ENCODE data around the gene NOP16.

Gene NOP16

DNA sequence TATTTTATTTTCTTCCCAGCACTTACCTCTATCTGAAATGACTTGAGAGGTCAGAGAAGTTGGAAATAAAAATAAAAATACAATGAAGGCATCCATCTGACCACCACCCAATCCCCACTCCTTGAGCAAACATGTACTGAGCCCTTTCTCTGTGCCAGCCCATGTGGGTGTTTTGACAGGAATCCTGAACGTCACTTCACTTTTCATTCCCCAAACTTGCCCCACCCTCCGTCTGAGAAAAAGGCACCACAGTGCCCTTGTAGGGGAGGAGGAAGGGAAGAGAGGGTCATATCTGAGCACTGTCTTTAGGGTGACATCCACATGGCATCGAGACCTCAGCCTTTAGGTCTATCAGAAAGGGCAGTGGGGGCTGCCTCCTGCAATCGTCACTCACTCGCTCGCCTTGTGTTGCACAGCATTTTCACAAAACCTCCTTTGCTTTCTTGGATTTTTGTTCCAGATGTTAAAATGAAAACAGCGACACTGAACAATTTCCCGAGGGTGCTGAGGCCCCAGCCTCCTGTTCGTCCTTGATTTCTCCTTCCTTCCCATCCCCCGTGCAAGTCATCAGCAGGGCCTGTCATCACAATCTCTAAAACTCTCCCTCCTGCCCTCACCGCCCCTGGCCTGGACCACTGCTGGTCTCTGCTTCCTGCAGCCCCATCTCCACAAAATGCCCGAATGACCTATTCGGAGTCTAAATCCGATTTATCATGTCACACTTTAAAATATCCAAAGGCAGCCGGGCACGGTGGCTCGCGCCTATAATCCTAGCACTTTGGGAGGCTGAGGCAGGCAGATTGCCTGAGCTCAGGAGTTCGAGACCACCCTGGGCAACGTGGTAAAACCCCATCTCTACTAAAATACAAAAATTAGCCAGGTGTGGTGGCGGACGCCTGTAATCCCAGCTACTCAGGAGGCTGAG lies 13.1 kb upstream of the NOP16 start:
- DNase-seq (ENCODE audit: insufficient read length, low spot score) = no peak
- TF ChIP-seq POLR2A (IDR thresholded peaks at IDR 0.05; ENCODE audit: low read depth, low read length) = no peak
- FAIRE-seq = no peak

DNA sequence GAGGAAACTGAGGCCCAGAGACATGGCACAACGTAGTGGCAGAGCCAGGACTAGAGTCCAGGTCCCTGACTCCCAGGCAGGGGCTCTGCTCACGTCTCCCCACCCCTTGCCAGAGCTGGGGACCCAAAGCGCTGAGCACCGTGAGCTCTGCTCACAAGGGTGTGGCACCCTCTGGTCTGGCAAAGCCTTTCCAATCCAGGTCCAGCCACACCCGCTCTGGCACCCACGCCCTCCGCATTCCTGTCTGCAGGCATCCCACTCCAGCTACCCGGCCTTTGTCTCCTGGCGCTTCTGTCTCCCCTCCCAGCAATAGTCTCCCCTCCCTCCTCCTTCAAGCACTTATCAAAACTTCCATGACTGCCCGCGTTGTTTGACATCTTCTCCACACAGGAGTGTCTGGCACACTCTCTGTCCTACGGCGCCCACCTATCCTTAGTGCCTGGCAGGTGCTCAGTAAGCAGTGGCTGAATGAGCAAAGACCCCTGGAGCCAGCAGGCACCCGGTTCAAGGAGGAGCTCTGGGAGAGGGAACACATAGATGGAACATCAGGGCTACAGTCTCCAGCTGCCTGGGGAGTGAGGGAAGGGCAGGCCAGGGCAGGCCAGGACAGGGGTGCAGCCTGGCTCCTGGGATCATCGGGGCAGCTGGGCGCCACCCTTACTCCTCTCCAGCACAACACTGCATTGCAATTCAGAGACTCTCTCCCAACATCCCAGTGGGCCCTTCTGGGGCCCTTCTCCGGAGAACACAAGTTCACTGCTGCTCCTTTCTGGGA lies 12.2 kb upstream of the NOP16 start:
- no peak for FAIRE-seq

DNA sequence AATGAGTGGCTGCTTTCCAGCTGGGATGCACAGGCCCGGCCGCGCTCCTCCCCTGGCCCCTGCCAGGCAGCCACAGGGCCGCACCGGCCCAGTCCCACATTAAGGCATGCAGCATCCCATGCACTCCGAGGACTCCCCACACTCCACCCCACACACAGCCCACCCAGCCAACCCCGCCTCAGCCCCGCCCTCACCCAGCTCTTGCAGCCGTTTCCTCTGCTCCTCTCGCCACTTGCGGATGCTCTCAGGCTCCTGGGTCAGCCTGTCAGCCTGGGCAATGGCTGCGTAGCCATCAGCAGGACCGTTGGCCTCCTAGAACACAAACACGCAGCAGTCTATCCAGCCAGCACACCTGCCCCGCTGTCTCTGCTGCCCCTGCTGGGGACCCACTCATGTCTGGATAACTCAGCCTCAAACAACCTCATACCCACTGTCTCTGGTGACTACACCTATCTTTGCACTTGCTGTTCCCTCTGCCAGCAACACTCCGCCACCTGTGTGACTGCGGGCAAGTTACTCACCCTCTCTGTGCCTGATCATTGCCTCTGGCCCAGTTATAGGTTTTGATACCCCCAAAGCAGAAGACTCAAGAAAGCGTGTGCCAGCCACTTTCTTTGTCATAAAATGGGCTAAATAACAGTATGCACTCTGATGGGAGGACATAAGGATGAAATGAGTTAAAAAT lies 9.5 kb upstream of the NOP16 start:
- no peak for TF ChIP-seq POLR2A (IDR thresholded peaks at IDR 0.05; ENCODE audit: low read depth, low read length)
- FAIRE-seq (no peak), DNase-seq (ENCODE audit: insufficient read length, low spot score) (no peak)

More for the DNA sequence above, 12.2 kb upstream of the NOP16 start:
- no peak for DNase-seq (ENCODE audit: insufficient read length, low spot score)
- TF ChIP-seq POLR2A (IDR thresholded peaks at IDR 0.05; ENCODE audit: low read depth, low read length) = no peak

DNA sequence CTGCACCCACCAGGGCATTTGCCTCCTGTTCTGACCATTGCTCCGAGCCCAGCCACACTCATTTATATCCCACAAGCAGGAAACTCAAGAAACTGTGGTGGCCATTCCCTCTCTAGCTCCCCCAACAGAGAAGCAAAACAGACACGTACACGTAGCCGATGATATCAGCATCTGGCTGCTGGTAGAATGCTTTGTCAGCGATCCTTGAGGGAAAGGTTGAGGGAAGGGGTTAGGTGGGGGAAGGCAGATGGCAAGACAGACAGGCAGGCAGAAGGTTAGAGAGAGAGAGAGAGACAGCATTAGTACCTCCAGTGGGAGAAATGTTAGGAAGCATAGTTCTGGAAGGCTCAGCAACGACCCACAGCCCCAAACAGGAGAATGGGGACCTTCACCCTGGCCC lies 7.9 kb upstream of the NOP16 start:
- TF ChIP-seq POLR2A (IDR thresholded peaks at IDR 0.05; ENCODE audit: low read depth, low read length) = no peak
- no peak for FAIRE-seq
- no peak for DNase-seq (ENCODE audit: insufficient read length, low spot score)

DNA sequence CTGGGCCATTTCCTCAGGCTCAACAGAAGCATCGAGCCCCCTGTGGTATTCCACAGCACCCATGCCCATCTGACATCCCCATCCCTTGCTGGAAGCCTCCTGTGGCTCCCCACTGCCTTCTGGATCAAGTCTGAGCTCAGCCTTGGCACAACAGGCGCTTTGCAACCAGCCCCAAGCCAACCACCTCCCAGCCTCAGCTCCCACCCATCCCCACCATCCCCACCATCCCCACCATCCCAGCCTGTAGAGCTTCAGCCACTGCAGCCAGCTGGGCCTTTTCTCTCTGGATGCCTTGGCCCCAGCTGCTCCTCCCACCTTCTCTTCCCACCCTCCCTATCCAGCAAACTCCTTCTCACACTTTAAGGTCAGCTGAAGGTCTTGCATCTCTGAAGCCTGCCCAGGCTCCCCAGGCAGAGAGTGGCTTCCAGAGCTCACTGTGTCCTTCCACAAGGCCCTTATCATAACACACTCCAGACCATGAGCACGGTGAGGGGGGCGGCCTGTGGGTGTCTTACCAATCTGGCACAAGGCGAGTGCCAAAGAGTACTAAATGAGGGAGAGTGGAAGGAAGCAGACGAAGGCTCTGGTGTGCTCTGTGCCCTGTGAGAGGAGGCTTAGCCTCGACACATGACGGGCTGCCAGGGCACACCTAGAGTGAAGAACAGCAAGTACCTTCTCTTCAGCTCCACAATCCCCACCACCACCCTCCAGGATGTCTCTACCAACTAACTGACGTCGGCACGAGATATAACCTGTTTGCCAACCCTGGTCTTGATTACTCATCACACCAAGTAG lies 6.7 kb upstream of the NOP16 start:
- no peak for TF ChIP-seq POLR2A (IDR thresholded peaks at IDR 0.05; ENCODE audit: low read depth, low read length)
- DNase-seq (ENCODE audit: insufficient read length, low spot score) (no peak), FAIRE-seq (no peak)

DNA sequence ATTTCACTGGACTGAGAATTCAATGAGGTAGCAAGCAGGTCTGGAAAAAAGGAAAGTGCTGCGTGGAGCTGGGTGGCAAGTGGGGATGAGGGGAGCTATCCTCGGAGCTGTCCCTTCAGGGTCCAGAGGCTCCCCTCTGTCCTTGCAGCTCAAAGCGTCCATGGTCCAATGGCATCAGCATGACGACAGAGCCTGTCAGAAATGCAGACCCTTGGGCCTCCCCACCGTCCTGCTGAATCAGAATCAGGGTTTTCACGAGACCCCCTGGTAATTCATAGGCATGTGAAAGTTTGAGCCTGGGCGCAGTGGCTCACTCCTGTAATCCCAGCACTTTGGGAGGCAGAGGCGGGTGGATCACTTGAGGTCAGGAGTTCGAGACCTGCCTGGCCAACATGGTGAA lies 5.7 kb upstream of the NOP16 start:
- FAIRE-seq = no peak

DNA sequence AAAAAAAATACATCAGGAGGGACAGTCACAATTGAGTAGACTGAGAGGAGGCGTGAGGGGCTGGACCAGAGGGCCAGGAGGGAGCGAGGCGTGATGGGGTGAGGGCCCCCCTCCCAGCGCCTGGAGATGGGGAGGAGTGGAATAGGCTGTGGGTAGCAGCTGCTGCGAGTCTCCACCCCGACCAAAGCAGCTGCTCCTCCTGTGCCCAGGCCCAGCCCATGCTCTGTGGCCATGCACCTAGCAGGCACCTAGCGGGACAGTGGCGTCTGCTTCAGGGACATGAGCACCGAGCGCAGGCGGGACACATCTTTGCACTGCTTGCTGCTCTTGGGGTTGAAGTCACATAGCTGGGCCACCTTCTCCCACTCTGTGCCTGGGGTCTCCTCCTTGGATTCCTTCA lies 4.1 kb upstream of the NOP16 start:
- DNase-seq (ENCODE audit: insufficient read length, low spot score) (no peak), FAIRE-seq (no peak)
- TF ChIP-seq POLR2A (IDR thresholded peaks at IDR 0.05; ENCODE audit: low read depth, low read length) = no peak

More for the DNA sequence above, 5.7 kb upstream of the NOP16 start:
- no peak for DNase-seq (ENCODE audit: insufficient read length, low spot score)
- TF ChIP-seq POLR2A (IDR thresholded peaks at IDR 0.05; ENCODE audit: low read depth, low read length) = no peak

DNA sequence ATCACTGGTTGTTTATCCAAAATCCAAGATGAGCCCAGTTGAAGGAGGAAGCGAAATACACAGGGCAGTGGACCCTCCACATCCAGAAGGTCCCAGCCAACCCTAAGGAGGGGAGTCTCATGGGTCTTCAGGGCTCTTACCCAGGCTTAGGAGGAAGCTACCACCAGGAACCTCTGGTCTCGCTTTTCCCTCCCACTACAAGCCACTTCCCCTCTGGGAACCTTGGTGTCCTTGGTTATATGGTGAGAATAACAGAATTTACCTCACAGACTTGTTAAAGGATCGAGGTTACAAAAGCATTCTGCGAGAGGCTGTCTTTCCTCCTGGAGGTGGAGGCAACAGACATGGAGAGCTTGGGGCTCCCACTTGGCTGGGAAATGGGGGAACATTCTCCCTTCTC lies 3.6 kb upstream of the NOP16 start:
- no peak for TF ChIP-seq POLR2A (IDR thresholded peaks at IDR 0.05; ENCODE audit: low read depth, low read length)
- FAIRE-seq = no peak

DNA sequence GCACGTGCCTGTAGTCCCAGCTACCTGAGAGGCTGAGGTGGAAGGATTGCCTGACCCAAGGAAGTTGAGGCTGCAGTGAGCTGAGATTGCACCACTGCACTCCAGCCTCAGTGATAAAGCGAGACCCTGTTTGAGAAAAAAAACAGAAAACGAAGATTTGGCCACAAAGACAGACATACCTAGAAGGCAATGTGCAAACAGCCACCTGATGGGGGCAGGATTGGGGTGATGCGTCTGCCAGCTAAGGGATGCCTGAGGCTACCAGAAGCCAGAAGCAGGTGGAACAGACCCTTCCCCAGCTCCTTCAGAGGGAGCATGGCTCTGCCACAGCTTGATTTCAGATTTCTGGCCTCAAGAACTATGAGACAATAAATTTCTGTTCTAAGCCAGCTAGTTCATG lies 3.1 kb upstream of the NOP16 start:
- no peak for TF ChIP-seq POLR2A (IDR thresholded peaks at IDR 0.05; ENCODE audit: low read depth, low read length)
- no peak for DNase-seq (ENCODE audit: insufficient read length, low spot score)
- FAIRE-seq = no peak

More for the DNA sequence above, 3.6 kb upstream of the NOP16 start:
- DNase-seq (ENCODE audit: insufficient read length, low spot score) = no peak

DNA sequence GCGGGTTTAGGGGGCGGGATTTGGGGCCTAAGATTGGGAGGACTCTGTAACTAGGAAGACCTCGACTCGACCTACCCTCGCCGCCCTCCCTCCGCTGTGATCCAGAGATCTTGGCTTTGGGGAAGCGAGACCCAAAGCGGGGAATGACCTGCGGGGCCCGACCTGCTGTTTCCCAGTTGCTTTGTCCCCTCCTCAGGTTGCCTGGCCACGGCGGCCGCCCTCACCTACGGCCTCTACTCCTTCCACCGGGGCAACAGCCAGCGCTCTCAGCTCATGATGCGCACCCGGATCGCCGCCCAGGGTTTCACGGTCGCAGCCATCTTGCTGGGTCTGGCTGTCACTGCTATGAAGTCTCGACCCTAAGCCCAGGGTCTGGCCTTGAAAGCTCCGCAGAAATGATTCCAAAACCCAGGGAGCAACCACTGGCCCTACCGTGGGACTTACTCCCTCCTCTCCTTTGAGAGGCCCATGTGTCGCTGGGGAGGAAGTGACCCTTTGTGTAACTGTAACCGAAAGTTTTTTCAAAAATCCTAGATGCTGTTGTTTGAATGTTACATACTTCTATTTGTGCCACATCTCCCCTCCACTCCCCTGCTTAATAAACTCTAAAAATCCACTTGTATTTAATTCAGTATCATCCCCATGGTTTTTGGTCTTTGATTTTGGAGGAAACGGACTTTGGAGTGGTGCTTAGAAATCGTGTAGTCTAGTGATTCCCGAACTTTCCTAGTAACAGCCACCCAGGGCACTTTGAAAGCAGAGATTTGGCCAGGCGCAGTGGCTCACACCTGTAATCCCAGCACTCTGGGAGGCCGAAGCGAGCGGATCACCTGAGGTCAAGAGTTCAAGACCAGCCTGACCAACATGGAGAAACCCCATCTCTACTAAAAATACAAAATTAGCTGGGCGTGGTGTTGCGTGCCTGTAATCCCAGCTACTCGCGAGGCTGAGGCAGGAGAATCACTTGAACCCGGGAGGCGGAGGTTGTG lies 1.0 kb upstream of the NOP16 start:
- TF ChIP-seq POLR2A (IDR thresholded peaks at IDR 0.05; ENCODE audit: low read depth, low read length) = peak; percentile 67
- DNase-seq (ENCODE audit: insufficient read length, low spot score) (peak; percentile 35), FAIRE-seq (no peak)

DNA sequence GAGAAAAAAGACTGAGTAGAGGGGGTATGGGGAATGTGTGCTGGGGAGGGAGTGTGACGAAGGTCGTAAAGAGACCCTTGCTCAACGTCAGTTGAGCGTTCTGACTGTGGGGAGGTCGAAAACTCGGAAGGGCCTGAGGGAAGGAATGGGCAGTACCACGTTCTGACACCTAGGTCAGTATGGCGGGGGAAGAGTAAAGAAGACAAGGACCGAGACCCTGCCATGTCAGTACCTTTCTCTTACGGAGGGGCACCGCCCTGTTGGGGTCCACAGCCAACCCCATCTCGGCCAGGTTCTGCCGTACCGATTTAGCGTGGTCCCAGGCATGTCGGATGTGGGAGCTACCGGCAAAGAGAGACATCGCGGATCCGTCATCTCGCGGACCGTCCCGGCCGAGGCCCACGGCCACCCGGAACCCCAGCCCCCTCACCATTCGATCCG lies 375 bp downstream of the NOP16 start:
- no peak for FAIRE-seq
- DNase-seq (ENCODE audit: insufficient read length, low spot score) = peak; percentile 45
- TF ChIP-seq POLR2A (IDR thresholded peaks at IDR 0.05; ENCODE audit: low read depth, low read length) = no peak

DNA sequence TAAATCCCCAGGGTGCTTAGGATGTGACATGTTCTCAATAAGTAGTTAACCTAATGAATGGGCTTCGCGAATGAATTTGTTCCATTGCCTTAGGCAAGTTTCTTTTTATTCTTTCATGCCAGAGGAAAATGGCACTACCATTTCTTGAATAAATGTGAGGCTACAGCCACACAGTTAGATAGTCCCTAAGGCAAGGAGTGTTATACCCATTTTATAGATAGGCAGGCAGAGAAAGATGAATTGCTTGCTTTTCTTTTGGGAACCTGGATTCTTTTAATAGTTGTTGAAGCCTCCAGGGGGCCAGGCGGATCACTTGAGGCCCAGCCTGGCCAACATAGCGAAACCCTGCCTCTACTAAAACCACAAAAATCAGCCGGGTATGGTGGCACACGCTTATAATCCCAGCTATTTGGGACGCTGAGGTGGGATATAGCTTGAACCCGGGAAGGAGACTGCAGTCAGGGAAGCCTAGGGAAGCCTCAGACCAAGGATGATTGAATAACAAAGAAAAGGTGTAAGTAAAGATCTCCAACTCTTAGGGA lies 943 bp downstream of the NOP16 start:
- no peak for TF ChIP-seq POLR2A (IDR thresholded peaks at IDR 0.05; ENCODE audit: low read depth, low read length)
- no peak for FAIRE-seq

More for the DNA sequence above, 943 bp downstream of the NOP16 start:
- DNase-seq (ENCODE audit: insufficient read length, low spot score) = no peak
